ENCODE results near the gene FAAH.

- TF ChIP-seq CTCF (IDR thresholded peaks at IDR 0.05 in 2 of 3, conservative IDR thresholded peaks at IDR 0.05 in 1 of 3; ENCODE audit: borderline replicate concordance in 1 of 3, insufficient read depth in 1 of 3, low read depth in 2 of 3, low read length in 2 of 3): no peak
- TF ChIP-seq ZFX (IDR thresholded peaks at IDR 0.05): peak; percentile 91
- no peak for TF ChIP-seq CEBPB (IDR thresholded peaks at IDR 0.05; ENCODE audit: low read depth)
These were observed at the start of gene FAAH for GRCh38 chr1:46394108-46394871.
